Measurements from ENCODE around the gene LHPP. TPM values are rescaled to one million over a fixed set of nuclear protein-coding genes. Genes with fewer than 3 reads are reported as not detected.
"Not testable (repeated sequence)": the region's sequence is repeated elsewhere in the genome, so short reads cannot be mapped to it uniquely, and the experiment has no call there.

The LHPP gene
- polyA plus RNA-seq, 3 donors from 2014 or later, result 10.1 to 15.3 (median 14.2) TPM

- peak overlapping the region in 1 of 6 donors; percentile 71 for H3K27ac Mint-ChIP-seq
- H3K36me3 Mint-ChIP-seq, result no peaks in the 10 kb centered on the region
- H3K4me3 Mint-ChIP-seq, result no peak overlapping the region
- no peaks in the 10 kb centered on the region for H3K9me3 Mint-ChIP-seq
- peaks cover 2 to 13% (median 11%) of the 10 kb centered on the region in 3 donors for H3K27me3 Mint-ChIP-seq (ENCODE audit: low read depth in 3 of 3)
- DNase-seq, result no peak
- H3K4me1 Mint-ChIP-seq, result no peaks in the 10 kb centered on the region
Measured at GRCh38 chr10:124572751-124573150, 111.1 kb downstream of the LHPP start.

GRCh38 chr10:124573726-124574455, 112.3 kb downstream of the LHPP start:
- no peak overlapping the region for H3K27ac Mint-ChIP-seq
- no peaks in the 10 kb centered on the region for H3K36me3 Mint-ChIP-seq
- no peaks in the 10 kb centered on the region for H3K4me1 Mint-ChIP-seq
- H3K9me3 Mint-ChIP-seq, result no peaks in the 10 kb centered on the region
- DNase-seq, result no peak
- H3K27me3 Mint-ChIP-seq (ENCODE audit: low read depth in 3 of 3), result peaks cover 2 to 13% (median 11%) of the 10 kb centered on the region in 3 donors
- no peak overlapping the region for H3K4me3 Mint-ChIP-seq

DNA sequence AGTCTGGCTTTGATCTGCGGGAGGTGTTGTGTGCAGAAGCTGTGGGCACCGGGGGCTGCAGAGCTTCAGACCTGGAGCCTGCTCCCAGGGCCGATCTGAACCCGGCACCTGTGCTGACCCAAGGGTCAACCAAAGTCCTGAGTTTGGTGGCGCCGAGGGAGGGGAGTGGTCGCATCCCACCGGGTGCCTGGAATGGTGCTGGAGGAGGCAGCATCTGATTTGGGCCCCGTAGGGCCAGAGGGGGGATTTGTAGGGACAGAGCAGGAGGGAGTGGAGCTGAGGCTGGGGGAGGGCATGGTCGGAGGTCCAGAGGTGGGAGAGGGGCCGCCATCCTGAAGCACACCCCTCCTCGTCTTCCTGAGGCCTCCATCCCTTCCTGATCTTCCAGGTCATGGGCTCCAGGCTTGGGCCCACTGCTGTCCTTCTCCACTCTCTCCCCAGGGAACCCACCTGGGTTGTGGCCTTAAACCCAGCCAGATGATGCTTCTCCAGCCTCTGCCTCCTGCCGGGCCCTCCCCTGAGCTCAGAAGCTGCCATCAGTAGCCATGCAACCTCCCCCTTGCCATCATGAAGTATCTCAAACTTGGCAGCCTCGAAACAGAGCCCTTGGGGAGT, 112.9 kb downstream of the LHPP start:
- Mint-ChIP-seq H3K4me3 (no peak overlapping the region), H3K9me3 (no peaks in the 10 kb centered on the region), H3K36me3 (no peaks in the 10 kb centered on the region), H3K27me3 (ENCODE audit: low read depth in 3 of 3) (peaks cover 2 to 13% (median 8%) of the 10 kb centered on the region in 3 donors), H3K4me1 (no peaks in the 10 kb centered on the region), H3K27ac (no peak overlapping the region)
- no peak for DNase-seq

DNA sequence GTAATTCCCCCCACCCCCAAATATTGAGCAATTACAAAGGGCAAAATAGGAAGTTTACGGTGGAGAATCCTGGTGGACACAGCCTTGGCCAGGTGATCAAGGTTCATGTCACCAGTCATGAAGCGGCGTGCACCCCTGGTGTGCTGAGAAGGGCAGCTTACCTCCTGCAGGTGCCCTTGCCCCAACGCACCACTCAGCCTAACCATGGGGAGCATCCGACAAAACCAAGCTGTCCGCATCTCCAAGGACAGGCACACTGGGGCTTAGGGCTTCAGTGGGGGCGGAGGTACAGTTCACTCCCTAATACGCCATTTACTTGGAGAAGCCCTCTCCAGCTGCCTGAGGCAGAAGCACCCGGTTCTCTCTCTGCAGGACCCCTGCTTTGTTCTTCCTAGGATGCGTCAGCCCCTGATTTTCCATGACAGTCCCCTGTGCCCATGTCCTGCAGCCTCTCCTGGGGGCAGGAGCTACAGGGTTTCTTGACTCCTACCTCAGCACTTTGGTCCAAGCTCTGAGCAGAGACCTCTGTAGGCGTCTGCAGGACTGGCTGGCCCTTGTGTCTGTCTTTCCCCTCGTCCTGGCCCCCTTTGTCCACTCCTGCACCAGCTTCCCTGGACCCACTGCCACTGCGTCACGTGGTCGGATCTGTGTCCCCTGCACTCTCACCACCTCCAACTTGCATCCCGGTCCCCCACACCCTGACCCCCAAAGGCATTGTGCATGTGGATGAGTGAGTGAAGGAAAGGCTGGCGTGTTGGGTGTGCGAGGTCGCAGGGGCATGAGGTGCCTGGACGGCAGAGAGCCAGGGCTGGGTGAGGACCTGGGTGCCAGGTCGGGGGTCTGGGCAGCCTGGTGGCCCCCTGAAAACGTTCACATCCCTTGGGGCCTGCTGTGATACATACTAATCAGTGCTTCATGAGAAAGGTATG, 113.7 kb downstream of the LHPP start:
- no peaks in the 10 kb centered on the region for H3K4me1 Mint-ChIP-seq
- DNase-seq, result no peak
- no peak overlapping the region for H3K4me3 Mint-ChIP-seq
- peaks cover 0 to 3% (median 0%) of the 10 kb centered on the region in 3 donors for H3K36me3 Mint-ChIP-seq
- H3K27me3 Mint-ChIP-seq (ENCODE audit: low read depth in 3 of 3), result peaks cover 2 to 13% (median 11%) of the 10 kb centered on the region in 3 donors
- H3K9me3 Mint-ChIP-seq, result no peaks in the 10 kb centered on the region
- peak overlapping the region in 1 of 6 donors; percentile 67 for H3K27ac Mint-ChIP-seq

DNA sequence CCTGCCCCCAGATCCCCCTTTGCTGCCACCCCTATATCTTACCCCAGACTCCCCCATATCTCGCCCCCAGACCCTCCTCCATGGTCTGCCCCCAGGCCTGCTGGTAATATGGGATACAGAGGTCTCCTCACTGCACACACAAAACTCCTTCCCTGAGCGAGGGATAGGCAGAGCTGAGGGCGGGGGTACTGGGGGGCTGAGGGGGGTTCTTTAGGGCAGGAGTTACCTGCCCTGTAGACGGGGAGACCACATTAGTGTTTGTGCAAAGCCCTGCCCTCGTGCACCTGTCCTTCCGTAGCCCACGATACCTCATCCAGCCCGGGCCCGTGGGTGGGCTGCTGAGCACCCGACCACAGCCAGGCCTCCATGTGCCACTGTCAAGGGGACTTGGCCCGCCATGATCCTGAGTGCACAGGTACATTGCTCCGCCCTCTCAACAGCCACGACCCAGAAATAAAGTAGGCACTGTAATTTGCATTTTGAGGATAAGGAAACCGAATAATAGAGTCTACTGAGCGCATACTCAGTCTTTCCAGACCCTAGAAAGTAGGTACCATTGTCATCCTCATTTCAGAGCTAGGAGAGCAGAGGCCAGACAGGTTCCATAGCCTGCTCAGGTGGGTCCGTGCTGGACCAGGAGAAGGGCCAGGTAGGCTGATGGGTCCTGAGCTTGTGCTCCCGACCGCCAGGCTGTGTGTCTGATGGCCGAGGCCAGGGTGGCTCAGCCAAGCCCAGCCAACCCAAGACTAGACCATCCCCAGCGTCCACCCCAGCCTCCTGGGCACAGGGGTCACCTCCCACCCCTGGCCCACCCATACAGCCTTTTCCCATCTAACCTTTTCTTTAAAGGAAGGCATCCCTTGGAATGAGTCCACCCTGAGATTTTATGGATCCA, 115.2 kb downstream of the LHPP start:
- Mint-ChIP-seq H3K4me3 (no peak overlapping the region), H3K36me3 (peaks cover 0 to 3% (median 3%) of the 10 kb centered on the region in 3 donors), H3K9me3 (no peaks in the 10 kb centered on the region), H3K27me3 (ENCODE audit: low read depth in 3 of 3) (peaks cover 2 to 9% (median 3%) of the 10 kb centered on the region in 3 donors), H3K4me1 (no peaks in the 10 kb centered on the region), H3K27ac (peak overlapping the region in 1 of 6 donors; percentile 24)
- no peak for DNase-seq

DNA sequence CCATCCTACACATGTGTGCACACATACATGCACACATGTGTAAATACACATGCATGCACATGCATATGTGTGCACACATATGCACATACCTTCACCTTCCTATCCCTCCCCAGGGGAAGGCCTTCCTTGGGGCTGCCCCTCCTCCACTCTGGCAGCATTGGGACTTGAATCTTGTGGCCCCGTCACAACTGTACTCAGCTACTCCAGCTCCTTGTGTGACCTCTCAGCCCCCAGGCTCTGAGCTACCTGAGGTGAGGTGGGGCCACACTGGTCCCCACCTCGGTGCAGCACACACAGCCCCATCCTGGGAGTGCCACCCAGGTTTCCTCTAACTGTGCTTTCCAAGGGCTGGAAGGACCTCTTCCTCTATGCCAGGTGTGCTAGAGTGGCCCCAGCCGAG, 116.0 kb downstream of the LHPP start:
- Mint-ChIP-seq H3K4me1 (no peaks in the 10 kb centered on the region), H3K27ac (peak overlapping the region in 1 of 6 donors; percentile 70), H3K27me3 (ENCODE audit: low read depth in 3 of 3) (peaks cover 2 to 7% (median 3%) of the 10 kb centered on the region in 3 donors), H3K36me3 (peaks cover 0 to 3% (median 3%) of the 10 kb centered on the region in 3 donors), H3K9me3 (no peaks in the 10 kb centered on the region), H3K4me3 (no peak overlapping the region)
- no peak for DNase-seq

GRCh38 chr10:124578231-124579010, 116.8 kb downstream of the LHPP start:
- Mint-ChIP-seq H3K4me3 (no peak overlapping the region), H3K27ac (no peak overlapping the region), H3K9me3 (no peaks in the 10 kb centered on the region), H3K36me3 (peaks cover 0 to 3% (median 3%) of the 10 kb centered on the region in 3 donors), H3K27me3 (ENCODE audit: low read depth in 3 of 3) (peaks cover 2 to 7% (median 3%) of the 10 kb centered on the region in 3 donors), H3K4me1 (no peaks in the 10 kb centered on the region)
- DNase-seq, result no peak

DNA sequence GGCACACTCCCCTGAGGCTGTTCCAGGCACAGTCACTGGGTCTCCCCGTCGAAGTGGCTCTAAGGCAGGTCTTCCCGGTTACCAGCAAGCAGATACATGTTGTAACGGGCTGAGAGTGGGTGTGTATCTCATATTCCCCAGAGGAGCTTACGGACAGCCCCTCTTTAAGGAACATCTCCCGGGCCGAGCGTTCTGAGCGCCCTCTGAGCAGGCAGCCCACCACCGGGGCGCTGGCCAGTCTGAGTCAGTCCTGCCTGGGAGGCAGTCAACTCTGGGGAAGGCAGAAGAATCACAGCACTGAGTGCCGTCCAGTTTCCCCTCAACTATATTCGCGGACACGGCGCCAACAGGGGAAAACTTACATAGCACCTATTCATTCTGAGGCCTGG, 117.4 kb downstream of the LHPP start:
- Mint-ChIP-seq H3K4me3 (no peak overlapping the region), H3K27ac (no peak overlapping the region), H3K9me3 (no peaks in the 10 kb centered on the region), H3K36me3 (peaks cover 0 to 3% (median 3%) of the 10 kb centered on the region in 3 donors), H3K4me1 (no peaks in the 10 kb centered on the region), H3K27me3 (ENCODE audit: low read depth in 3 of 3) (peaks cover 2 to 7% (median 5%) of the 10 kb centered on the region in 3 donors)
- DNase-seq, result no peak

GRCh38 chr10:124586142-124586541, 124.5 kb downstream of the LHPP start:
- H3K4me1 Mint-ChIP-seq, result peaks cover 9 to 10% of the 10 kb centered on the region in 2 donors
- peak overlapping the region in 2 of 6 donors; percentile 53 to 57 for H3K27ac Mint-ChIP-seq
- DNase-seq, result no peak
- peaks cover 0 to under 1% (median 0%) of the 10 kb centered on the region in 3 donors for H3K36me3 Mint-ChIP-seq
- peaks cover 0 to 2% (median 0%) of the 10 kb centered on the region in 6 donors for H3K9me3 Mint-ChIP-seq
- H3K4me3 Mint-ChIP-seq, result peak overlapping the region in 1 of 5 donors; percentile 8
- peaks cover 4 to 24% (median 12%) of the 10 kb centered on the region in 3 donors for H3K27me3 Mint-ChIP-seq (ENCODE audit: low read depth in 3 of 3)

DNA sequence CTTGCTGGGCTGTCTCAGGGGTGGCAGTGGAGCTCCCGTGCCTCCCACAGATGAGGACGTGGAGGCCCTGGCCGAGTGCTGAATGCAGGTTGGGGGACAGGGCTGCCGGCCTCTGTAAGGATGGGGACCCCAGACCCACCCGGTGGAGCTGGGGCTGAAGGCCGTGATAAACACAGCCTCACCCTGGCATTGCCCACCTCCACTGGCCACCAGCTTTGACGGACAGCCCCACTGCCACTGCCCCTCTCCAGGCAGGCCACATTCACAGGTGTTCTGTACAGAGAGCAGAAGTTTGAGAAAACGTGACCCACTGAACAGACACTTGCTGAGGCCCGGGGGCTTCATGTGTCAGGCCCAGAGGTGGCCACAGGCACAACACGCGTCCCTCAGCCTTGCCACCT, 126.2 kb downstream of the LHPP start:
- no peak for DNase-seq
- H3K4me3 Mint-ChIP-seq, result no peak overlapping the region
- peaks cover 4 to 34% (median 15%) of the 10 kb centered on the region in 3 donors for H3K27me3 Mint-ChIP-seq (ENCODE audit: low read depth in 3 of 3)
- H3K9me3 Mint-ChIP-seq, result peaks cover 0 to 4% (median 0%) of the 10 kb centered on the region in 6 donors
- H3K27ac Mint-ChIP-seq, result peak overlapping the region in 1 of 6 donors; percentile 14
- peaks cover 9 to 10% of the 10 kb centered on the region in 2 donors for H3K4me1 Mint-ChIP-seq
- H3K36me3 Mint-ChIP-seq, result peaks cover 0 to 8% (median 0%) of the 10 kb centered on the region in 3 donors

DNA sequence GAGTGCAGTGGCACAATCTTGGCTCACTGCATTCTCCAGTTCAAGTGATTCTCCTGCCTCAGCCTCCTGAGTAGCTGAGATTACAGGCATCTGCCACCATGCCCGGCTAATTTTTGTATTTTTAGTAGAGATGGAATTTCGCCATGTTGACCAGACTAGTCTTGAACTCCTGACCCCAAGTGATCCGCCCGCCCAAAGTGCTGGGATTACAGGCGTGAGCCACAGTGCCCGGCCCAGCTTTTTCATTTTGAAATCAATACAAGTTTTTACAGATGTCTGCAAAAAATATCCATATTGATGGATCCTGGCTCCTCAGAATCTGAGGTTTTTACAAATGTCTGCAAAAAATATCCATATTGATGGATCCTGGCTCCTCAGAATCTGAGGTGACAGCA, 126.7 kb downstream of the LHPP start:
- not testable (repeated sequence) for H3K4me3 Mint-ChIP-seq, H3K4me1 Mint-ChIP-seq, DNase-seq, H3K36me3 Mint-ChIP-seq, H3K9me3 Mint-ChIP-seq, H3K27ac Mint-ChIP-seq
- H3K27me3 Mint-ChIP-seq (ENCODE audit: low read depth in 3 of 3), result peaks cover 4 to 35% (median 16%) of the 10 kb centered on the region in 3 donors

DNA sequence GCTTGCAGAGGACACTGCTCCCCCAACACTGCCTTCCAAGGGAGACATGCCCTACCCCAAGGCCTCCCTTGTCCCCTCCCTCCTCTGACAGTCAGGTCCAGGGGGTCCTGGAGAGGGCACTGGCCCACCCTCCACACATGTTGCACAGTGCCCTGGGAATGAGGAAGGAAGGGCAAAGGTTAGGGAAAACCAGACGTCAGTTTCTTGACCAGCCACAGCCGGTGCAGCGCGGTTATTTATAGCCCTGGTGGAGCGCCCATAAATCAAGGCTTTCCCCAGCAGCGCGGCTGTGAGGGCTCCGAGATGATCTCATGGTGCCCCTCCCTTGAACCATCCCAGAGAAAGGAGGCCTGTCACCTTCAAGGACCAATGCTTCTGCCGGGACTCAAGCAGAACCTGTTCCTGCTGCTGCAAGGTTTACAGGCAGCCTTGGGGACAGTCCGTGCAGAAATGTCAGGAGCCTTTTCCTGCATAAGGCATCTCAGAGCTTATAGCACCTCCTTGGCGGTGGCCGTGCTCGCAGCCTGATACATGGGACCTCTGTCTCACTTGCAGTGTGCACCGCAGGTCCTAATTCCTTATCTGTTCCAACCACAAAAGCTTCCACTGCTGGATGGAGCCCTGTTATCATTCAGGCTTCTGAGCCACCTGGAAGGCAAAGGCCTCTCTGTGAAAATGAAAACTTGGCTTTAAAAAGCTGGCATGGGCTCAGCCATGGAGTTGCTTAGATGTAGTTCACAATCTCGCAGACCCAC, 127.3 kb downstream of the LHPP start:
- Mint-ChIP-seq H3K9me3 (peaks cover 0 to 6% (median 0%) of the 10 kb centered on the region in 6 donors), H3K36me3 (peaks cover 0 to 8% (median 0%) of the 10 kb centered on the region in 3 donors), H3K4me1 (peaks cover 9 to 10% of the 10 kb centered on the region in 2 donors), H3K27ac (no peak overlapping the region), H3K4me3 (no peak overlapping the region), H3K27me3 (ENCODE audit: low read depth in 3 of 3) (peaks cover 4 to 35% (median 22%) of the 10 kb centered on the region in 3 donors)
- DNase-seq, result no peak

All from immature natural killer cell (primary cell).